Stimulated activated CD8-positive, alpha-beta memory T cell treated with anti-CD3 and anti-CD28 coated beads, Interleukin-15, amount 100 ng/mL, for 24 hours (primary cell): ENCODE measurements around the gene CCP110.
"Not testable (repeated sequence)": the region's sequence is repeated elsewhere in the genome, so short reads cannot be mapped to it uniquely, and the experiment has no call there.

Experiments
- DNase-seq: peaks from one replicate; pipeline ENCODE4 v3.0.0-alpha.2; 2020; ENCODE audit warnings: low read depth

Gene CCP110

GRCh38 chr16:19507867-19508266 lies 15.9 kb upstream of the CCP110 start:
- DNase-seq = no peak

- no peak for DNase-seq
These were observed 11.4 kb upstream of the CCP110 start for GRCh38 chr16:19512297-19512696.

DNA sequence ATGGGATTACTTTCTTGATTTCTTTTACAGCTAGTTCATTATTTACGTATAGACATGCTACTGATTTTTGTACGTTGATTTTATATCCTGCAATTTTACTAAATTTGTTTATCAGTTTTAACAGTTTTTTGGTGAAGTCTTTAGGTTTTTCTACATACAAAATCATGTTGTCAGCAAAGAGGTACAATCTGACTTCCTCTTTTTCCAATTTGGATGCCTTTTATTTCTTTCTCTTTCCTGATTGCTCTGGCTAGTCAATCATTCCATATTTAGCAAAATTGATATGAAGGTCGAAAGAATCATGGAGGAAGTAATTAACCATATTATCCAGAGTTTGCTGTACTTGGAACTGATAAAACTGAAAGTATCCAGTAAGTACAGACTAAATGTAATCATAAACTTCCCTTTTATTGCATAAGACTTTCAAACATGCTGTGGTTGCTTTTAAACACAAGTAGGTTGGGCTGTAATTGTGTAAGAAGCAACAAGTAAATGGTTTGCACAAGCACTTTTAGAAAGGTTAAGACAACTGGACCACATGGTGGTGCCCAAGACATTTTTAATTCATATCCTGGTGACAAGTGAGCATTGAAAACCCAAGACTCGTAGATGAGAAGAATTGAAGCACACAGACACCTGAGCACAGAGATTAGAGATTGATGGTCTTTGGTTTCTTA lies 10.2 kb upstream of the CCP110 start:
- DNase-seq = no peak

DNA sequence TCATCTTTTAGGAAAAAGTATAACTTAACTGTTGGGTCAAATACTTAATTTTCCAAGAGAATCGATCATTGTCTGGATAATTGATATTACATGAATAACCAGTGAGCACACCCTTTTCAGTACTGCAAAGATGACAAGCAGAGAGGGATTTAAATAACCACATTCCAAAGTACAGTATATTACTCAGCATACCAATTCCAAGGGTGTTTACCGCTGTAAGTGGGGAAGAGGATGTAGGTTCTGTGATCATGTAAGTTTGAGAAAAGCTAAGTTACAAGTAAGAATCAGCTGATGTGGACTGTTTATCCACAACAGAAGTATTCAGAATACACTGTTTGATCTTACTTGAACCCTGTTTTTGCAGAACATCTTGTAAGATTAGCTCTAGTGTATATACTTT lies 8.0 kb upstream of the CCP110 start:
- no peak for DNase-seq

GRCh38 chr16:19517424-19518089 lies 6.2 kb upstream of the CCP110 start:
- DNase-seq = no peak

- no peak for DNase-seq
These were observed 5.4 kb upstream of the CCP110 start for GRCh38 chr16:19518388-19518787.

GRCh38 chr16:19520861-19521331 lies 2.8 kb upstream of the CCP110 start:
- no peak for DNase-seq

GRCh38 chr16:19521471-19522396 lies 2.0 kb upstream of the CCP110 start, which contains the start of gene GDE1:
Gene GDE1 (minus strand): TSS chr16:19522098. CDS start chr16:19521964, 134 bp downstream.
- peak; percentile 88 for DNase-seq

GRCh38 chr16:19522397-19522732 lies 1.4 kb upstream of the CCP110 start:
- no peak for DNase-seq

- no peak for DNase-seq
These were observed 982 bp upstream of the CCP110 start for GRCh38 chr16:19522760-19523159.

- DNase-seq = no peak
These were observed 571 bp upstream of the CCP110 start for GRCh38 chr16:19523184-19523558.

DNA sequence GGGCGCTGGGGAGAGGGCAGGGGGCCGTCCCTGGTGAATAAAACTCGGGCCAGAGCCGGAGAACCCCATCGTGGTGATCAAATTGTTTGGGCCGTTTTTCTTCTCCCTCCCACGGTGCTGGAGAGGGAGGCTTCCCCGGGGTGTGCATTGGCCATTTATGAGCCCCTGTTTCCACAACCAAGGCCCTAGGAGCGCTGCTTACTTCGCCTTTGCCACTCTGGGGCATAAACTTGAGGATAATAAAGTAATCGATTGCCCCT lies 544 bp downstream of the CCP110 start:
- DNase-seq = no peak

- no peak for DNase-seq
These were observed 1.1 kb downstream of the CCP110 start for GRCh38 chr16:19524616-19525384.

DNA sequence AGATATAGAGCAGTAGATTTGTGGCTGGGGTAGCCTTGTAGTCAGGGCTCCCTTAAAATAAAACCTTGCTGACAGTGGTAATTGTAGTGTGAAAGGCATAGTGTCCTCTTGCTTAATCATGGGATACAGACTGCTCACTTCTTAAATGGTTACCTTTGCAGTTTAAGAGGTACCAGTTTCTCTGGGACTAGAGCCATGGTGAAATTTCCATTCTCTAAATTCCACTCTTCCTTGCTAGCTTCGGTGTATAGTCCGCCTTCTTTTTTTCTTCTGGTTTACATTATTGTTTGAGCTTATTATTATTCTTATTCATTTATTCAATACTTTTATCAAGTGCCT lies 1.6 kb downstream of the CCP110 start:
- no peak for DNase-seq

- DNase-seq = no peak
These were observed 3.4 kb downstream of the CCP110 start for GRCh38 chr16:19527161-19527560.

DNA sequence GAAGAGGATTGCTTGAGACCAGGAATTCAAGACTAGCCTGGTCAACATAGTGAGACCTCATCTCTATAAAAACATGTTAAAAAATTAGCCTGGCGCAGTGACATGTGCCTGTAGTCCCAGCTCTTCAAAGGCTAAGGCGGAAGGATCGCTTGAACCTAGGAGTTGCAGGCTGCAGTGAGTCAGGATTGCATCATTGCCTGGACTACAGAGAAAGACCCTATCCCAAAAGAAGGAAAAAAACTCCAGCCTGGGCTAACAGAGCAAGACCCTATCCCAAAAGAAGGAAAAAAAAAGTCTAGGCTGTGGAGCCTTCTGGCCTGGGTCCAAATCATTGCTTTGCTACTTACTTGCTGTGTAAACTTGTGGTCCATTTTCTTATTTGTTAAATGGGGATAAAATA lies 4.9 kb downstream of the CCP110 start:
- no peak for DNase-seq

- no peak for DNase-seq
These were observed 8.9 kb downstream of the CCP110 start for GRCh38 chr16:19532601-19533000.

DNA sequence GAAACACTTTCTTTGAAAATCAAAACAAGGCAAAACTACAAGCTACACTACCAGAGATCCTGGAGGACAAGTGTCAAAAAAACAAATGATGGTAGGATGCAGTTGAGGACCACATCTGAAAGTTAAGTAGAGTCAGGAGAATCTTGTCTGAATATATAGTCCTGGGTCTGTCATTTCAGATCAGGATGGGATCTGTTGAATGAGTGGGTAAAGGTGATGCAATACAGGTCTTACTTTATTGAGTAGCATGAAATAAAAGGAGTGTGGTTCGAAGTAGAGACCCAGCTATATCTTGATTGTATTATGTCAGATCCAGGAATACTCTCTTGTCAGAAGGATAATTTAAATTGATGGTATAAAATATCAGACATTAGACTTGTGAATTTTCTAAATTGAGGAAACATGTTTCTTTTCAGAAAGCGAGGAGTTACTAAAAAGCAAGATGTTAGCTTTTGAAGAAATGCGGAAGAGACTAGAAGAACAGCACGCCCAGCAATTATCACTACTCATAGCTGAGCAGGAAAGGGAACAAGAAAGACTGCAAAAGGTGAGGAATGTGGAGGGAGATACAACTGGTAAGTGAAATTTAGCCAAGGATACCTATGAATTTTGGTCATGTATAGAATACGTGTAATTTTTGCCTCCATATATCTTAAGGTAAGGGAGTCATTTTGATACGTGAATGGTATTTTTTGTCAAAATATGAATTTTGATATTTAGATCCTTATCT lies 16.7 kb downstream of the CCP110 start:
- DNase-seq = no peak

DNA sequence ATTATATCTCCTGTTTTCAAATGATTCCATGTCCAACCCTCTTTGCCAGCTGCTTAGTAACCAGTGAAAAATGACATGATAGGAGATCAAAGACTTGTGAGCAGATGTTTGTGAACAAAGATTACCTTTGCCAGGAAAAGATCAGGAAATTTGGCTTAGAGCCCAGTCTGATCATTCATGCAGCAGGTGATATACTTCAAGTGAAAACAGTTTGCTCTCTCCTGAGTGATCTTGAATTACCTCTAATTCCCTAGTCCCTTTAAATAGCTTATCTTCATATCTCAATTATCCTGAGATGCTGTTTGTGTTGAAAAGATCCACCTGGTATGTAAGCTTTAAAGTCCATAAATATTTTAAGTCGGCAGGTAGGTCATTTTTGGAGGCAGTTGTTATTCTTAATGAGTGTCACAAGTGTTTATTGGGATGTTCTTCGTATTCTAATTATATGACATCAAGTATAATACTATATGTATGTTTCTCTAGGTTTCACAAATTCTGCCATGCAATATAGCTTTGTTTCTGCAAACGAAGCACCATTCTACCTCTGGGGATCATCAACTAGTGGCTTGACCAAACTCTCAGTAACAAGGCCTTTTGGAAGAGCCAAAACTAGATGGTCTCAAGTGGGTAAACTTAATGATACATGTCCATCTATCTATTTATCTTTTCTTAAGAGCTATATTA lies 18.5 kb downstream of the CCP110 start:
- no peak for DNase-seq

GRCh38 chr16:19543278-19543996 lies 19.7 kb downstream of the CCP110 start:
- not testable (repeated sequence) for DNase-seq
